ENCODE results near the gene RPS6KC1.

DNA sequence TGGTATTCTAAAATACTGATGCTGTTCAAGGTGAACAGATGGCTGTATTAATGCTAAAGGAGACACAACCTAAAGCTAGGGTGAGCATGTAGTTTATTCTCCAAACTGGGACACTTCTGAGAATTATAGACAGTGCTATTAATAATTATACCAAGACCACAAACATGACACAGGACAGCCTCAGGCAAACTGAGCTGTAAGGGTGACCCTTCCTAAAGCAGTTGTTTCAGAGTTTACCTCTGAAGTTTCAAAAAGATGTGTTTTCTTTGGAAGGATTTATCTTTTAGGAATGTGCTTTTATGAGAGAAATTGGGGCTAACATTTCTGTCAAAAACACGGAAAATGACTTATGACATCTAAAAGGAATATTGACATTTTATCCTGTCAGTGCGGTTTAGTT, 68.8 kb downstream of the RPS6KC1 start:
- no peak for TF ChIP-seq EZH2 (IDR thresholded peaks at IDR 0.05; ENCODE audit: borderline replicate concordance, insufficient read depth, low read depth, low read length, poor library complexity, severe bottlenecking)
- TF ChIP-seq, protein P1, sequence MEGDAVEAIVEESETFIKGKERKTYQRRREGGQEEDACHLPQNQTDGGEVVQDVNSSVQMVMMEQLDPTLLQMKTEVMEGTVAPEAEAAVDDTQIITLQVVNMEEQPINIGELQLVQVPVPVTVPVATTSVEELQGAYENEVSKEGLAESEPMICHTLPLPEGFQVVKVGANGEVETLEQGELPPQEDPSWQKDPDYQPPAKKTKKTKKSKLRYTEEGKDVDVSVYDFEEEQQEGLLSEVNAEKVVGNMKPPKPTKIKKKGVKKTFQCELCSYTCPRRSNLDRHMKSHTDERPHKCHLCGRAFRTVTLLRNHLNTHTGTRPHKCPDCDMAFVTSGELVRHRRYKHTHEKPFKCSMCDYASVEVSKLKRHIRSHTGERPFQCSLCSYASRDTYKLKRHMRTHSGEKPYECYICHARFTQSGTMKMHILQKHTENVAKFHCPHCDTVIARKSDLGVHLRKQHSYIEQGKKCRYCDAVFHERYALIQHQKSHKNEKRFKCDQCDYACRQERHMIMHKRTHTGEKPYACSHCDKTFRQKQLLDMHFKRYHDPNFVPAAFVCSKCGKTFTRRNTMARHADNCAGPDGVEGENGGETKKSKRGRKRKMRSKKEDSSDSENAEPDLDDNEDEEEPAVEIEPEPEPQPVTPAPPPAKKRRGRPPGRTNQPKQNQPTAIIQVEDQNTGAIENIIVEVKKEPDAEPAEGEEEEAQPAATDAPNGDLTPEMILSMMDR (IDR thresholded peaks at IDR 0.05): no peak
